Endothelial cell of coronary artery (primary cell): Measurements from ENCODE around the gene DAB1. TPM values are rescaled to one million over a fixed set of nuclear protein-coding genes. Genes with fewer than 3 reads are reported as not detected.

Source experiments
- total RNA-seq: library from RNA; depleted of rRNA; stranded (reverse); fragments of >200 nt; gene quantifications from 2 replicates; pipeline ENCODE4 v1.2.3, GENCODE V29; 2014

The DAB1 gene
- total RNA-seq, result not detected in 2 replicates

DNA sequence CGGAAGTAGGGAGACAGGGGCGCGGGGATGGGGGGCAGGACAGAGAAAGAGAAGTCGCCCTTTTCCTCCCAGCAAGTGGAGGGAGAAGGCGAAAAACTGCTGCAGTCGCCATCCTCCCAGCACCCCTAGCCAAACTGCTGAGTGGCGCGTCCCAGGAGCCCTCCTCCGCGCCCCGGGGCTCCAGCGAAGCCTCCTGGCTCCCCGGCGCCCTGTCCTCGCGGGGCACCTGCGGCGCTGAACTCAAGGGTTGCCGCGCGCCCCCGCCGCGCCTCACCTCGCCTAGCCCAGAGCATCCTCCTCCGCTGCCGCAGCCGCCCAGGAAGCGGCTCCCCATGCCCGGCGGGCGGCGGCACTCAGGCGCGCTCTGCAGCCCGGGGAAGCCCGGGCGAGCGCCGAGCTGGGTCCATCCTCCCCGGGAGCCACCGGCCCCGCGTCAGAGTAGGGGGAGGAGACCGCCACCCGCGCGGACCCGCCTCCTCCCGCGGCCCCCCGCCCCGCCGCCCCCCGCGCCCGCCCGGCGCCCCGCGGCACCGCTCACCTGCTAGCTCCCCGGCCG, at the start of gene DAB1:
Gene DAB1 (minus strand): TSS at position 405 of the 556 bp plus-strand sequence. CDS start 133,030 bp downstream, outside the sequence.

GRCh38 chr1:56965916-56966697, 457.8 kb downstream of the DAB1 start, which contains the start of gene C8B:
Gene C8B (minus strand): TSS chr1:56966015. CDS start chr1:56965948, 67 bp downstream.

